Measurements from ENCODE around the gene MAP4K2.
"Not testable (repeated sequence)": the region's sequence is repeated elsewhere in the genome, so short reads cannot be mapped to it uniquely, and the experiment has no call there.

The MAP4K2 gene

DNA sequence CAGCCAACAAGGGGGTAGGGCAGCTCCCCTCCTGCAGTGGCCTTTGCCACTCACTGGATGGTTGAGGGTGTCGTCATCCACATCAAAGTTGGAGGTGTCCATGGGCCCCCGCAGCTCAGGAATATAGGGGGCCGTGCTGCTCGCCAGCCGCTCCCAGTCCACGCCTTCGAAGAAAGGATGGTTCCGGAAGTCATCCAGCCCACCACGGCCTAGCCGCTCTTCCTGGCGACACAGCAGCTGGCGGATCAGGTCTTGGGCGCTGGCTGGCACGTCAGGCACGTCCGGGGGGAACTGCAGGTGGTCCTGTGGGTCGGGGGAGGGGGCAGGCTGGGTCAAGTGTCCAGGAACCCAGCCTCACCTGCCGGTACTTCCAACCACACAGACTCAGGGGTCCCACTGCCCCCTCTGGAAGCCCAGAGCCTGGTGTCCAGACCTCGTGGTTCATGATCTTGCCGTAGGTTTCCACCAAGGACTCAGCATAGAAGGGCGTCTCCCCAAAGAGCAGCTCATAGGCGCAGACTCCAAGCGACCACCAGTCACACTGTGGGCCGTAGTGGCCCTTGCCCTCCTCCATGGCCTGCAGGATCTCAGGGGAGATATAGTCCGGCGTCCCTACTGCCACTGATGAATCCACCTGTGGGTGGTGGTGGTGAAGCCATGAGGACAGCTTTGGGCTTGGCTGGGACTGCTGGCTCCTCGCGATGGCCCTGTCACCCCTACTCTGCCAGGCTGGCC lies 35.8 kb upstream of the MAP4K2 start:
- DNase-seq (ENCODE audit: low read depth in 3 of 3), result no peak

DNA sequence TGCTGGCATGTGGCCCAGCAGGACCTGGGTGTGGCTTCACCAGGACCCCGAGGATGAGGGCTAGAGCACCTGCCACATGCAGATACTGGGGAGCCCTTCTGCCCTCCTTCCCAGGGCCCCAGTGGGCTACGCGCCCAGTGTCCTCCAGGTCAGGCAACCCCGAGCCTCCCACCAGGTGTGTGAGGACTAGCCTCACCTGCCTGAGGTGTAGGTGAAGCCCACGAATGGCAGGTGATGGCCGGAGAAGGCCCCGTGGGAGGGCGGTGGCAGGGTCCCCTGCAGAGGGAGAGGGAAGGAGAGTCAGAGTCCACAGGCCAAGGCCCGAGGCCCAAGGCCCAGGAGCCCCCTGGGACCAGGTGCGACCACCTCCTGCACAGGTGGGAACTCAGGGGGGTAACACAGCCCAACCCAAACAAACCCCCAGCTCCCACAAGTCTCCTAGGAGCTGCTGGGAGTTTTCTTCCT lies 34.9 kb upstream of the MAP4K2 start:
- DNase-seq (ENCODE audit: low read depth in 3 of 3), result no peak

DNA sequence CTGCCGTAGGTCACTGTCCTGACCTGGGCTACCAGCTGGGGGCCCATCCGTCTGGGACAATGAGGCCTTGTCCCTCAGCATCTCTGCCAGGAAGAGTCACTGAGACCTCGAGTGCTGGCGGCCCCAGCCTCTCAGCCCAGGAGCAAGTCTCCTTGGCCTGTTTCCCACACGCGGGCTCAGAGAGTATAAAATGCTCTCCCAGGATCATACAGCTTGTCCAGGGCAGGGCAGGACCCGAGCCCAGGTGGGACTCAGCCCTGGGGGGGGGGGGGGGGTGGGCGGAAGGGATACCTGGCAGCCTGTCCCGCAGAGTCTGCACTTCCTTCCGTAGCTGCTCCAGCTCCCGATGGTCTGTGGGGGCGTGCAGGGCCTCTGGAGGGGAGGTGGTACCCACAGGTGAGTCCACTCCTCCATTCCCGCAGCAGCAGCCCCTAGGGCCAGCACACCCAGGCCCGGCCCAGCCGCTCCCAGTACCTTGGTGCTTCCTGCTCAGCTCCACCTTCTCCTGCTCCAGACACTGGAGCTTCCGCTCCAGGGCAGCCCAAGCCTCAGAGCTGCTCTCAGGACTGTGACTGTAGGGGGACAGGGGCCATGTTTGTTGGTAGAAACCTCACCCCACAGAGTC lies 33.5 kb upstream of the MAP4K2 start:
- no peak for DNase-seq (ENCODE audit: low read depth in 3 of 3)

DNA sequence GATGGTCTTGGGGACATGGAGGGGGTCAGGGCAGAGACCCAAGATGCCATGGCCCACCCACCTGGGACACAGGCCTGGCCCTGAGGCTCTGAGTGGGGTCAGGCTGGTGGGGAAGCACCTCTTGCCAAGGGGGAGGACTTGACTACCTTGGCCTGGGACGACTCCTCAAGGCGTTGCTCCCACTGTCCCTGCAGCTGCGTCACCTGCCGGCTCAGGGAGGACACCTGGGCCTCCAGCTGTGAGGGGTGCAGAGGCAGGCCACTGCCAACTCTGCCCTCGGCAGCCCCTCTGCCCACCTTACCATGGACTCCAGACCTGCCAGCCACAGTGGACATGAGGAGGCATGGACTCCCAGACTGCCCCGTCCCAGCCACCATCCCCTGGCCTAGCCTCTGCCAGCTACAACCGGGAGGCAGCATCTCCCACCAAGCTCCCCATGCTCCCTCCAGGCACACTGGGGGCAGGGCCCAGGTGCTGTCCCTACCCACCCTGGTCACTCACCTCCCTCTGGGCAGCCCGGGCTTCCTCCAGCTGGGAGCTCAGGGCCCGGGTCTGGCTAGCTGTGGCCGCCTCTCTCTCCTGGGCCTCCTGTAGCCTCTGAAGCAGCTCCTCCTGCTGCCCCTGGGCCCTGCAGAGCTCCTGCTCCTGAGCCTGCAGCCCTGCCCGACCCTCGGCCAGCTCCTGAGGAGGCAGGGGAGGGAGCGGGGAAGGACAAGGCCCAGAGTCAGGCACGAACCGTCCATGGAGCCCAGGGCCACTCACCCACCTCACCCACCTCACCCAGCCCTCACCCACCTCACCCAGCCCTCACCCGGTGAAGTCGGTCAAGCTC lies 32.8 kb upstream of the MAP4K2 start:
- DNase-seq (ENCODE audit: low read depth in 3 of 3), result no peak

DNA sequence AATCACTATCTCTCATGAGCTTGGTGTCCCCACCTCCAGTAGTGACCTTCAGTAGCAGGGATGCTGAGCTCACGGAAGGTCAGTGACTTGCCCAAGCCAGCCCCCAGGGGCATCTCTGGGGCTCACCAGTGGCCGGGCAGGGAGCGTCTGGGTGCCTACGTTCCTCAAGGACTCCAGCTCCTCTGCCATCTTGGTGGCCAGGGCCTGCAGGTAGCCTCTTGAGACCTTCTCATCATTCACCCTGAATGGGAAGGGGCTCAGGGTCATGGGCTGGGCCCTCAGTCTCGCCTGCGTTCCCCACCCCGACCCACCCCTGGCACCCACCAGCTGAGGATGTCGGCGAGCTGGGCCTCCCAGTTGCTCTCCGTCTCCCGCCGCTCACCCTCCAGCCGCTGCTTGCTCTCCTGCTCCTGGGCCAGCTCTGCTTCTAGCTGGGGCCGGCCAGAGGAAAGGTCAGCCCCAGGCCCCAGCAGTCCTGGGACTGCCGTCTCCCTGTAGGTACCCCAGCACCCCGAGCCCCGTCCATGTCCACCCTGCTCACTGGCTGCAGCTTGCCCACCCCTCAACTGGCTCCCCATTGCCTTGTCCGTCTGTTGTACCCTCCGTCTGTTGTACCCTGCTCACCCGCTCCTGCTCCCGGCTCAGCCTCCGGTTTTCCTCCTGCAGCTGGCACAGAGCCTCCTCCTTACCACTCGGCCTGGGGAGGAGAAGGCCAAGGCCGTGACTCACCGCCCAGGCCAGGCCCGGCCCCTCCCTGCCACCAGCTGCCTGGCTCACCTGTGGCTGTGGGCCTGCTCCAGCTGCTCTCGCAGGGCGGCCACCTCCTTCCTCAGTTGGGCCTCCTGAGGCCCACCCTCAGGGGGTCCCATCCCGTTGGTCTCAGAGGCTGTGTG lies 32.0 kb upstream of the MAP4K2 start:
- DNase-seq (ENCODE audit: low read depth in 3 of 3), result no peak

DNA sequence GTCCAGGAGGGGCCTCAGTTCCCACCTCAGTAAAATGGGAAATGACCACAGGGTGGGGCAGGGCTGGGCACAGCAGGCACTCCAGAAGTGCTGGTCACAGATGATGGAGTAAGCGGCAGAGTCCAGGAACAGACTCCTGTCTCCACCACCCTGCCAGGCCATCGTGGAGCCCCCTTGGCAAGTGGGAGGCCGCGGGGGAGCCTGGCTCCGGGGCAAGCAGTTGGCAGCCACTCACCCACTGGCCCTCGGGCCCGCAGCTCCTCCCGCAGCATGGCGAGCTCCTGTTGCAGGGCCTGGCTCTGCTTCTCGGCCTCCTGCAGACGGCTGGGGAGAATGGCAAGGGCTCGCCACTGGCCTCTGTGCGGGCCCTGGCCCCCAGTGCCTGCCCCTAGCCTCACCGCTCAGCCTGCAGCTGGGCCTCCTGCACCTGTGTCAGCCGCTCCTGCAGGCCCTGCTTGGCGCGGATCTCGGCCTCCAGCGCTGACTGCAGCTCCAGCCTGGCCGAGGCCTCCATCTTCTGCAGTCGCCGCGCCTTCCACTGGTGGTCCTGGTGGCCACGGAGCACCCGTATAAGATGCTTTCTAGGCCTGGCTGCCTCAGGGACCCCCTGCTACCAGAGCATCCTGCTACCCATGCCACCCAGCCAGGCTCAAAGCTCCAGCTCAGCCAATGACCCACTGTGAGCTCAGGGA lies 31.2 kb upstream of the MAP4K2 start:
- DNase-seq (ENCODE audit: low read depth in 3 of 3), result no peak

DNA sequence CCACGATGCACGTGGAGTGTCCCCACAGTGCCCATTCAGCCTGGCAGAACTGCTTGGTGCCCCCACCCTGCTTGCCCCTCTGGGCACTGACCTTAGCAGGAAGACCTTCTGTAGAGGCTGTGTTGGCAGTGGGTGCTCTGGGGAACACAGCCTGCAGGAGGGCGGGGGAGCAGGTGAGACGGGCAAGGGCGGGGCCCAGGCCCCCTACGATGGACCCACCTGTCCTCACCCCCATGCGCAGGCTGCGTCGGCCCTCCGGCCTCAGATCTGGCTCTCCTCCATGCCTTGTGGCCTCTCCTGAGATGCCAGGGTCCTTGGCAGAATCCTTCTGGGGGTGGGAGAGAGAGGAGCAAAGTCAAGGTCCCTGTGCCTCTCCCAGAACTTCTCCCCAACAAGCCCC lies 30.5 kb upstream of the MAP4K2 start:
- DNase-seq (ENCODE audit: low read depth in 3 of 3), result no peak

DNA sequence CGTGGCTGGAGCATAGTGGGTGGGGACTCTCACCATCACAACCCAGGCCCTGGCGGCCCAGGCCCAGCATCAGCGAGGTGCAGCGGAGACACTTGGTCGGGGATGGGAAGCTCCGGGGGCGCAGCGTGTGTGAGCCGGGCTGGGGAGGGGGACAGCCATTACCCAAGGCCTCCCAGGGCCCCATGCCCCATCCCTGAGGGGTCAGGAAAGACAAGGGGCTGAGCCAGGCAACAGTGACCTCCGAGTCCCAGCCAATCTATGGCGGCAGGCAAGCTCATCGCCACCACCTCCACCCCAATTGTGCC lies 30.1 kb upstream of the MAP4K2 start:
- no peak for DNase-seq (ENCODE audit: low read depth in 3 of 3)

DNA sequence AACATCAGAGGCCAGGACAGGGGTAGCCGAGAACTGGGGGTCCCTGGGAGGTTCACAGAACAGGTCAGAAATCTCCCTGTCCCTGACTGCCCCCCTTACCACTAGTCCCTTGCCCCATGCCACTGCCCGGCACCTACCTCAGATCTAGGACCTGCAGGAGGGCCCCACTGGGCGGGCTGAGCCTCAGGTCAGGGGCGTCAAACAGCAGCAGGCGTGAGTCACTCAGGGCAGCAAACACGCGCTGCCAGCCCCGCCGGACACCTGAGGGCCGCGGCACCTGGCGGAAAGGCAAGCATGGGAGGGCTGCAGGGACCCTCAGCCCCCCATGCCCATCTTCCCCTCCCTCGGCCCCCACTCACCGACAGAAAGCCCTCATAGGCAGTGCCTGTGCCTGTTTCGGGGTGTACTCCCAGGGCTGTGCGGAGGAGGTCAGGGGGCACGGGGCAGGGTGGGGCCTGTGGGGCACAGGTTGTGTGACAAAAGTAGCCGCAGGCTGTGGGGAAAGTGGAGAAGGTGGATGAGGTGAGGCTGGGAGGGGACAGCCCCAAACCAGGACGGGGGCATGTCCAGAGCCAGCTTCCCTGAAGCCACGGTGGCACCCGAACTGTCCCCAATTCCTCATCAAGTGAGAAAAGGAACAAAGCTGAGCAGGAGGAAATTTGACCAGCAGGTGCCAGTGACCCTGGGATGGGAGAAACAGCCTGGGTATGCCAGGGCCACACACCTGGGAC lies 29.6 kb upstream of the MAP4K2 start:
- no peak for DNase-seq (ENCODE audit: low read depth in 3 of 3)

DNA sequence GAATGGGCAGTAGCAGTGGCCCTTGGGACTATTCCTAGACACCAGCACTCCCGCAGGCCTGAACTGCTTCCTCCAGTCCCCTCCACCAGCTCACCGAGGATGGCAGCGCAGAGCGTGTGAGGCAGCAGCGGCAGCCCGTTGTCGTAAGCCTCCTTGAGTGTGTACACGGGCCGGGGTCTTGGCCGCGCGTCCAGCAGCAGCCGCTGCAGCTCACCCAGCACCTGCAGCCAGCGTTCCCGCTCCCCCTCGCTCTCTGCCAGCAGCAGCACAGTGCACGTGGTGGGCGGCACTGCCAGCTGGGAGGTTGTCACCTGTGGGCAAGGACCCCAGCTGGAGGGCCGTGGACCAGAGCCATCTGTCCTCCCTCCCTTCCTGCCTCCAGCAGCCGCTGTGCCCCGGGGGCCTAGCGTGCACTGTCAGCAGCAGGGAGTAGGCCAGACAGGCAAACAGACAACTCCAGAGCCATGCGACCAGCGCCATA lies 28.4 kb upstream of the MAP4K2 start:
- no peak for DNase-seq (ENCODE audit: low read depth in 3 of 3)

DNA sequence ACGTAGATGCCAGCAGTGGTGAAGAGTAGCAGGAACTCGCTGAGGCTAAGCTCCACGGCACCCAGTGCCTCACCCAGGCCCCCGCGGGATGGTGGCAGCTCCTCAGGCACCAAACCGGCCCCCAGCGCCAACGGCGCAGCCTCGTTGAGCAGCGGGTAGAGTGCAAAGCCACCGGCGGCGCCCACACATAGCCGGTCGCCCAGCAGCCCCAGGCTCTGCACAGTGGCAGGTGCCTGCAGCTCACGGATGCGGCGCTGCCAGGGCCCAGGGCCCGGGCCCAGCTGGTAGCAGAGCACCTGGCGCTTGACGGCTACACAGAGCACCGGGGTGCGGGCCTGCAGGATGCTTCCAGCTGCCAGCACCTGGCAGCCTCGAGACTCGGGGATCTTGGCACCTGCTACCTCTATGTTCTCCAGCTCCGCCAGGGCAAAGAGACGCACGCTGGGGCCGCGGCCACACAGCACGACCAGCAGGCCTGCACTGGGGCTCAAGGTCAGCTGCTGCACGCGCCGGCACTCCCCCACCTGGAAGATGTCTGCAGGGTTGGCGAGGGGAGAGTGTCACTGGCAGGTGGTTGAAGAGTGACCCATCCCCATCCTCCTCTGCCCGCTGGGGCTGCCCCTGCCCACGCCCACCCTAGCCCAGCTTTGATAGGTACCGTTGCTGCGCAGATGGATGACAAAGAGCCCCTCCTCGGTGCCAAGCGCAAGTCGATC lies 26.7 kb upstream of the MAP4K2 start:
- DNase-seq (ENCODE audit: low read depth in 3 of 3), result no peak

DNA sequence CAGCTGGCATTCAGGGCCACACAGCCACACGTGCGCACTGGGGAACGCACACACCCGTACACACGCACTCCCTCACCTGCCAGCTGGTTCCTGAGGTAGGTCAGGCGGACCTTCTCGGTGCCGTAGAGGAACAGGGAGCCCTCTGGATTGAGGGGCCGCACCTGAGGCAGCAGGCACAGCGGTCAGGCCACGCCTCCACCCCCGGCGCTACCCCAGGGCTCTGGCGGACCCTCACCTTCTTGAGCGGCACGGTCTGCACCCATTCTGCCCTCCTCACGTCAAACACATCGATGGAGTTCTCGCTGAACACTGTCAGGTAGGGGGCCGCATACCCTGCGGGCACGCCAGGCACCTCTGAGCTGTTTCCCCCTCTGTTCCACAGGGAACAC lies 24.4 kb upstream of the MAP4K2 start:
- DNase-seq (ENCODE audit: low read depth in 3 of 3), result no peak

DNA sequence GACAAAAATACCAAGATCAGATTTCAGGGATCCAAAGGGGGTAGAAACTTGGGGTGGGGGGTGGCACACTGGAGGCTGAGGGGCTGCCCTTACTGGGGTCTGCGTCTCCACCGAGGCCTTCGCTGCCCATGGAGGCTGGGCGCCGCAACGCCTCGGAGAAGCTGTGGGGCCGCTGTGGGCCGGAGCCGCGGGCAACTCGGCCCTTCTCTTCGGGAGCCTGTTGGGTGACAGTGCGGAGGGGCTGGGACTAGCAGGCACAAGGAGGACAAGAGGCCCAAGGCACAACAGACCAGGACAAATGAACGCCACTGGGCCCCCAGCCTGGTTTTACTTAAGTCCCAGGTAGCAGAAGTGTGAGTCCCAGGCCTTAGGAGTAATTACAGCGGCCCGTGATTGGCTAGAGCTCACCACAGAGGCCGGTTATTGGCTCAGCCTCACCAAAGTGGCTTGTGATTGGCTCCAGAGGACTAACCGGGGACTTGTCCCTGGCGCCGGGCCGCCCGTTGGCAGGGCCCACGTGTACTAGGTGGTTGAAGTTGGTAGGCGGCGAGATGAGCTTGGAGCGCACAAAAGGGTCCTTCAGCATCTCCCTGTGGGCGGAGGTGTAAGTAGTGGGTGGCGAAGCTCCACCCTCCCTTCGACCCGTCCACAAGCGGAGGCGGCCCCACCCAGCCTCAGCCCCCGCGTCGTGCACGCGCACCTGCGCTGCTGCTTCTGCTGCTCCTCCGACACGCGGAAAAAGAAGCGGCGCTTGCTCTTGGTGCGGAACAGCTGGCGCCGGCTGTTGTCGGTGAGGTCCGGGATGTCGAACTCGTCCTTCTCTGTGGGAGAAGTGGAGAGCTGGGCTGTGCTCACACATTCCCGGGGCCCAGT lies 23.8 kb upstream of the MAP4K2 start:
- DNase-seq (ENCODE audit: low read depth in 3 of 3), result no peak

DNA sequence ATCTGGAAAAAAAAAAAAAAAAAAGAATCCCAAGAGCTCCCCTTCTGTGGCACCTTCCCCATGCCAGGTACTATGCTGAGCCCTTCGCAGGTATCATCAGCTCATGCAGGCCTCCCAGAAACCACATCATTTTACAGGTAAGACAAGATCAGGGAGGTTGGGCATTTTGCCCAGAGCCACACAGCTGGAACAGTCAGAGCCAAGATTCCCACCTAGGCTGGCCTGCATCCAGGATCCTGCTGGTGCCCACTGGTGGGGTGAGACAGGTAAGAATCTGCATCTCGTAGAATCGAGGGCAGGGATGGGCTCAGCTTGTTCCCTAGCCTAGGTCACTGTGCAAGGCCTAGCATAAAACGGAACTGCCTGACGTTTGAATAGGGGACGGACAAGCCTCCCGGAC lies 23.0 kb upstream of the MAP4K2 start:
- DNase-seq (ENCODE audit: low read depth in 3 of 3), result no peak

DNA sequence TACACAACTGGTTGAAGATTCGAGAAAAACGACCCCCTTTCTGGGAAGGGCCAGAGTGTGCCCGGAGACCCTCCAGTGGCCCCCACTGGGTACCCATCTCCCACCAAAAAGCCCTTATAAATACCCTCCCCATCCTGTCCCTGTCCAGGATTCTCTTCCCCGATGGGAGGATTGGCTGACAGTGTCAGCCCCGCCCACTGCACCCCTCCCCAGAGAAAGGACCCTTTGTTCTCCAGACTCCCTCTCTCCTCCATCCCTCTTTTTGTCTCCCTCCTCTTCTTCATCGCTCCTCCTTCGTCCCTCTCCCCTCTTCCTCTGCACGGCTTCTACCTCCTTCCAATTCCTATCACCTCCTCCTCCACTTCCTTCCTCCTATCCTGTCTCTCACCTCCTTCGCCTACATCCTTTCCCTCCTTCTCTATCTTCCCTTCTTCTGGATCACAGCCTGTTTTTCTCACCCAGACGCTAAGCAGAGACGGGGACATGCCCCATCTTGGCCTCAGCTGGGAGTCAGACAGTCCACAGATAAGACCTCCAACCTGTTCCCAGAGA lies 20.6 kb upstream of the MAP4K2 start:
- no peak for DNase-seq (ENCODE audit: low read depth in 3 of 3)

DNA sequence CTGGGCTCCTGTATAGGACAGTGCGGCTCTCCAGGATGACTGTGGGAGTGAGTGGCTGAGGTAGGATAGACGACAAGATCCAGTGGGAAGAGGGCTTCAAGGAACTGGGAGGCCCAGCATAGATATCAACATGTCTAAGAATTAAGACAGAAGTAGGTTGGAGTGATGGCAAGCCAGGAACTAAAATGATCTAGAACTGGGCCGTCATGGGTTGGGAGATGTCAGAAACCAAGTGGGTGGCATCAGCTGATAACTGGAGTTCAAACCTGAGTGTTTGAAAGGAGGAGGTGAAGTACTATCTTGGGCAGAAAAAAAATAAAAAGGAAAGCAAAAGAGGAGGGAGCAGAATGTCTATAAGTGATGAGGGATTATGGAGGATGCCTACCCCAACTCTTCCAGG lies 14.5 kb upstream of the MAP4K2 start:
- DNase-seq (ENCODE audit: low read depth in 3 of 3), result no peak

DNA sequence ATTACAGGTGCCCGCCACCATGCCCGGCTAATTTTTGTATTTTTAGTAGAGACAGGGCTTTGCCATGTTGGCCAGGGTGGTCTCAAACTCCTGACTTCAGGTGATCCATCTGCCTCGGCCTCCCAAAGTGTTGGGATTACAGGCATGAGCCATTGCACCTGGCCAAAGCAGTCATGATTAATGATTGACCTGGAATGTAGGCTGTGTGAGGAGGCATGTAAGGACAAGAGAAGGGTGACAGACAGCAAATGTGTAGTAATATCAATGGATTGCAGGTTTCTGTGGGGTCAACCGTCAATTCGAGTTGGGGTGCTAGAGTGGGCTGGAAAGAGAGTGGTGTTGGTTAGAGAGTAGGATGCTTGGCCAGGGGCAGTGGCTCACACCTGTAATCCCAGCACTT lies 12.4 kb upstream of the MAP4K2 start:
- DNase-seq (ENCODE audit: low read depth in 3 of 3), result not testable (repeated sequence)

DNA sequence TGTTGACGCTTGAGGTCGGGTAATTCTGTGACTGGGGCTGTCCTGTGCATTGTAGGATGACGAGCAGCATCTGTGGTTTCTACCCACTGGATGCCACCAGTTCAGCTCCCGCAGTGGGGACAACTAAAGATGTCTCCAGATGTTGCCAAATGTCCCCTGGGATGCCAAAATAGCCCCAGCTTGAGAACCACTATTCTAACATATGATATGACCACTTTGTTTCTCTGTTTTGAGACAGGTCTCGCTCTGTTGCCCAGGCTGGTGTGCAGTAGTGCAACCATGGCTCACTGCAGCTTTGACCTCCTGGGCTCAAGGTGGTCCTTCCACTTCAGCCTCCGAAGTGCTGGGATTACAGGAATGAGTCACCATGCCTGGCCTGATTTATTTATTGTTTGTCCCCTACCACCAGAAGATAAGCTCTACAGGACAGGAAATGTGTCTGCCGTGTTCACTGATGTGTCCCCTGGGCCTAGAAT lies 11.7 kb upstream of the MAP4K2 start:
- no peak for DNase-seq (ENCODE audit: low read depth in 3 of 3)

All from stimulated activated CD4-positive, alpha-beta T cell treated with anti-CD3 and anti-CD28 coated beads, TNF-alpha, amount 100 ng/mL, for 48 hours (primary cell).